ENCODE data around the gene TMCC1.

The TMCC1 gene

DNA sequence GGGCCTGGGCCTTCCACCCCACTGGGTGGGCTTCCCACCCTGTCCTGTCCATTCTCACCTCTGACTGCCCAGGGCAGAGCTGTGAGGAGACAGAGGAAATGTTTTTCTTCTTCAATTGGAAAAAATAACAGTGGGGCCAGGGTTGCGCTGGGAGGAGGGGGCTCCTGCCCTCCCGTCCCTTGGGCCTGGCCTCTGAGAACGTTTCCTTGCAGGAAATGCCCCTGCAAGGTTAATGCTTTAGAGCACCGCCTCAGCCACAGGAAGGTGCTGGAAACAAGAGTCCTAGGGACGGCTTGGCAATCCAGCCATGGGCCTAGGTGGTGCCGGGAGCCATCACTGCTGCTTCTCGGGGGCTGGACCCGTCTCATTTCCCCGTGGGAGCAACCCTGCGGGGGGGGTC, 283.2 kb downstream of the TMCC1 start:
- TF ChIP-seq, protein P1, sequence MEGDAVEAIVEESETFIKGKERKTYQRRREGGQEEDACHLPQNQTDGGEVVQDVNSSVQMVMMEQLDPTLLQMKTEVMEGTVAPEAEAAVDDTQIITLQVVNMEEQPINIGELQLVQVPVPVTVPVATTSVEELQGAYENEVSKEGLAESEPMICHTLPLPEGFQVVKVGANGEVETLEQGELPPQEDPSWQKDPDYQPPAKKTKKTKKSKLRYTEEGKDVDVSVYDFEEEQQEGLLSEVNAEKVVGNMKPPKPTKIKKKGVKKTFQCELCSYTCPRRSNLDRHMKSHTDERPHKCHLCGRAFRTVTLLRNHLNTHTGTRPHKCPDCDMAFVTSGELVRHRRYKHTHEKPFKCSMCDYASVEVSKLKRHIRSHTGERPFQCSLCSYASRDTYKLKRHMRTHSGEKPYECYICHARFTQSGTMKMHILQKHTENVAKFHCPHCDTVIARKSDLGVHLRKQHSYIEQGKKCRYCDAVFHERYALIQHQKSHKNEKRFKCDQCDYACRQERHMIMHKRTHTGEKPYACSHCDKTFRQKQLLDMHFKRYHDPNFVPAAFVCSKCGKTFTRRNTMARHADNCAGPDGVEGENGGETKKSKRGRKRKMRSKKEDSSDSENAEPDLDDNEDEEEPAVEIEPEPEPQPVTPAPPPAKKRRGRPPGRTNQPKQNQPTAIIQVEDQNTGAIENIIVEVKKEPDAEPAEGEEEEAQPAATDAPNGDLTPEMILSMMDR (IDR thresholded peaks at IDR 0.05; ENCODE audit: insufficient read depth, low read length) = no peak
- TF ChIP-seq GABPA (IDR thresholded peaks at IDR 0.05; ENCODE audit: low read depth) = no peak
- no peak for TF ChIP-seq SPI1 (IDR thresholded peaks at IDR 0.05; ENCODE audit: borderline replicate concordance, low read depth)
- TF ChIP-seq, protein P2, sequence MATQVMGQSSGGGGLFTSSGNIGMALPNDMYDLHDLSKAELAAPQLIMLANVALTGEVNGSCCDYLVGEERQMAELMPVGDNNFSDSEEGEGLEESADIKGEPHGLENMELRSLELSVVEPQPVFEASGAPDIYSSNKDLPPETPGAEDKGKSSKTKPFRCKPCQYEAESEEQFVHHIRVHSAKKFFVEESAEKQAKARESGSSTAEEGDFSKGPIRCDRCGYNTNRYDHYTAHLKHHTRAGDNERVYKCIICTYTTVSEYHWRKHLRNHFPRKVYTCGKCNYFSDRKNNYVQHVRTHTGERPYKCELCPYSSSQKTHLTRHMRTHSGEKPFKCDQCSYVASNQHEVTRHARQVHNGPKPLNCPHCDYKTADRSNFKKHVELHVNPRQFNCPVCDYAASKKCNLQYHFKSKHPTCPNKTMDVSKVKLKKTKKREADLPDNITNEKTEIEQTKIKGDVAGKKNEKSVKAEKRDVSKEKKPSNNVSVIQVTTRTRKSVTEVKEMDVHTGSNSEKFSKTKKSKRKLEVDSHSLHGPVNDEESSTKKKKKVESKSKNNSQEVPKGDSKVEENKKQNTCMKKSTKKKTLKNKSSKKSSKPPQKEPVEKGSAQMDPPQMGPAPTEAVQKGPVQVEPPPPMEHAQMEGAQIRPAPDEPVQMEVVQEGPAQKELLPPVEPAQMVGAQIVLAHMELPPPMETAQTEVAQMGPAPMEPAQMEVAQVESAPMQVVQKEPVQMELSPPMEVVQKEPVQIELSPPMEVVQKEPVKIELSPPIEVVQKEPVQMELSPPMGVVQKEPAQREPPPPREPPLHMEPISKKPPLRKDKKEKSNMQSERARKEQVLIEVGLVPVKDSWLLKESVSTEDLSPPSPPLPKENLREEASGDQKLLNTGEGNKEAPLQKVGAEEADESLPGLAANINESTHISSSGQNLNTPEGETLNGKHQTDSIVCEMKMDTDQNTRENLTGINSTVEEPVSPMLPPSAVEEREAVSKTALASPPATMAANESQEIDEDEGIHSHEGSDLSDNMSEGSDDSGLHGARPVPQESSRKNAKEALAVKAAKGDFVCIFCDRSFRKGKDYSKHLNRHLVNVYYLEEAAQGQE (IDR thresholded peaks at IDR 0.05; ENCODE audit: insufficient replicate concordance, low read depth) = no peak
- no peak for TF ChIP-seq POLR2AphosphoS5 (IDR thresholded peaks at IDR 0.05; ENCODE audit: low read depth)
- Histone ChIP-seq H3K27ac (replicated peaks) (no peak overlapping the region), H3K27me3 (ENCODE audit: insufficient read depth, poor library complexity, severe bottlenecking) (peaks cover 2% of the 10 kb centered on the region), H3K4me3 (replicated peaks; ENCODE audit: insufficient read depth, low read length) (no peak overlapping the region)
- DNase-seq (ENCODE audit: low read depth in 1 of 2, low spot score in 1 of 2) = no peak

DNA sequence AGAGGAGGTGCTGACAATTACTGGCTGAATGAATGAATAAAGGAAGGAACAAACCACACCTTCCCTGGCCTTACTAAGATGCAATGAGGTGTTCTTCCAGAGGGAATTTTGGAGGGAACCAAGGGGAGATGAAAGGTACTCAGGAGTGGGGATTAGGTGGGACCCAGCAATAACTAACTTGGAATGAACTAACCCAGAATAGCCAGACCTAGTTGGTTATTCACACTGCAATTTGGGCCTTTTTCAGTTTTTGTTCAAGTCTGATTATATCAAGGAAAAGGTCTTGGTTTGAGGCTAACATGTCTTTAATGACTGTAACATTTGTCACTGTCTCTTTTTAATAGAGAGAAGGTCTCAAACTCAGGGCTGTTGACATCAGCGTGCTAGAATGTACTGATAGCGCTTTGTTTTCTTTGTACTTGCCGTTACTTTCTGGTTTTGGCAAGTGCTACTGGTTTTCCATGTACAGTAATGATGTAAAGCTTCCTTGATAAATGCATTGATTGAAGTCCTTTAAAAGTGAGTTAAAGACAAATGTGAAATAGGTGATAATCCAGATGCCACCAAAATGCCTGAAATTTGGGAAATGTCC, 283.8 kb downstream of the TMCC1 start:
- no peak overlapping the region for H3K27ac ChIP-seq (replicated peaks)
- TF ChIP-seq POLR2AphosphoS5 (IDR thresholded peaks at IDR 0.05; ENCODE audit: low read depth) (no peak), GABPA (IDR thresholded peaks at IDR 0.05; ENCODE audit: low read depth) (no peak), SPI1 (IDR thresholded peaks at IDR 0.05; ENCODE audit: borderline replicate concordance, low read depth) (no peak)
- TF ChIP-seq, protein P1 (IDR thresholded peaks at IDR 0.05; ENCODE audit: insufficient read depth, low read length) = no peak
- TF ChIP-seq, protein P2 (IDR thresholded peaks at IDR 0.05; ENCODE audit: insufficient replicate concordance, low read depth) = no peak
- H3K27me3 ChIP-seq (ENCODE audit: insufficient read depth, poor library complexity, severe bottlenecking) = peaks cover 2% of the 10 kb centered on the region
- DNase-seq (ENCODE audit: low read depth in 1 of 2, low spot score in 1 of 2) = no peak
- H3K4me3 ChIP-seq (replicated peaks; ENCODE audit: insufficient read depth, low read length) = no peak overlapping the region

DNA sequence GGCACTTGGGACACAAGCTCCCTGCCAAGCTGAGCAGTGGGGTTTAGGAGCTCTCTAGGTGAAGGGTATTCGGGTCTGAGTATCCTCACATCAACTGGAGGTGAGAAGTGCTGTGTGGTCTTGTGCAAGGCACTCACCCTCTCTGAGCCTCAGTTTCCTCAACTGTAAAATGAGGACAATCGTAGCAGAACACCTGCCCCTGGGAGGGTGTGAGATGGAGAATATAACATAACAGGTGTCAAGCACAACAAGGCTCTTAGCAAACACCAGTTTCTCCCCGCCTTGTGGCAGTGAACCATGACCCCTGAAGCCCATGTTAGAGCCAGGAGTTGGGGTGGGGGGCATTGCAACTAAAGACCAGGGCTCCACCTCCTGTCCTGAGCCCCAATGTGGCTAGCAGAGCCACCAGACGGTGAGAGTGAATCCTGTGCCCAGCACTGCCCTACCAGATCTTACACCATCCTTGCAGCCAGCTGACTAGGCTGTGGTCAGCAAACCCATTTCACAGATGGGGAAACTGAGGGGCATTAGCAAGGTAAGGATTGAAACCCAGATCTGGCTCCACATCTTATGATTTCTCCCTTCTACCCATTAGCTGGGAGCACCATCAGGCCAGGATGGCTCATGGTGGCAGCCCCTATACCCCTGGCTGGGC, 284.4 kb downstream of the TMCC1 start:
- Histone ChIP-seq H3K4me3 (replicated peaks; ENCODE audit: insufficient read depth, low read length) (no peak overlapping the region), H3K27me3 (ENCODE audit: insufficient read depth, poor library complexity, severe bottlenecking) (peaks cover 2% of the 10 kb centered on the region), H3K27ac (replicated peaks) (no peak overlapping the region)
- no peak for TF ChIP-seq SPI1 (IDR thresholded peaks at IDR 0.05; ENCODE audit: borderline replicate concordance, low read depth)
- TF ChIP-seq, protein P1 (IDR thresholded peaks at IDR 0.05; ENCODE audit: insufficient read depth, low read length) = no peak
- TF ChIP-seq GABPA (IDR thresholded peaks at IDR 0.05; ENCODE audit: low read depth) = no peak
- TF ChIP-seq, protein P2 (IDR thresholded peaks at IDR 0.05; ENCODE audit: insufficient replicate concordance, low read depth) = no peak
- no peak for TF ChIP-seq POLR2AphosphoS5 (IDR thresholded peaks at IDR 0.05; ENCODE audit: low read depth)
- DNase-seq (ENCODE audit: low read depth in 1 of 2, low spot score in 1 of 2) = no peak
